Activated CD4-positive, alpha-beta T cell treated with anti-CD3 and anti-CD28 coated beads, Interleukin-2, amount 50 U/mL, for 4 hours (primary cell): Measurements from ENCODE around the gene IPMK.
"Not testable (repeated sequence)": the region's sequence is repeated elsewhere in the genome, so short reads cannot be mapped to it uniquely, and the experiment has no call there.

ENCODE experiments used
- DNase-seq, 2 experiments: peaks; one replicate each; pipeline ENCODE4 v3.0.0-alpha.2; 2020

IPMK gene

GRCh38 chr10:58266826-58267712 is 625 bp downstream of the IPMK start:
- DNase-seq: peak in 1 of 2 experiments; percentile 14

- no peak for DNase-seq
Observed at GRCh38 chr10:58266003-58266825, 1.5 kb downstream of the IPMK start.

GRCh38 chr10:58265249-58265648 is 2.4 kb downstream of the IPMK start:
- no peak for DNase-seq

GRCh38 chr10:58264780-58265179 is 2.9 kb downstream of the IPMK start:
- no peak for DNase-seq

GRCh38 chr10:58262766-58263165 is 4.9 kb downstream of the IPMK start:
- DNase-seq: no peak

GRCh38 chr10:58260334-58260733 is 7.4 kb downstream of the IPMK start:
- no peak for DNase-seq

GRCh38 chr10:58258977-58259692 is 8.6 kb downstream of the IPMK start:
- DNase-seq: no peak

GRCh38 chr10:58256013-58256780 is 11.5 kb downstream of the IPMK start:
- not testable (repeated sequence) for DNase-seq

- no peak for DNase-seq
Observed at GRCh38 chr10:58254644-58255043, 13.1 kb downstream of the IPMK start.

- no peak for DNase-seq
Observed at GRCh38 chr10:58253184-58253583, 14.5 kb downstream of the IPMK start.

- DNase-seq: not testable (repeated sequence)
Observed at GRCh38 chr10:58244666-58245065, 23.0 kb downstream of the IPMK start.

GRCh38 chr10:58244242-58244641 is 23.5 kb downstream of the IPMK start:
- not testable (repeated sequence) for DNase-seq

GRCh38 chr10:58243801-58244200 is 23.9 kb downstream of the IPMK start:
- not testable (repeated sequence) for DNase-seq

- no peak for DNase-seq
Observed at GRCh38 chr10:58243269-58243668, 24.4 kb downstream of the IPMK start.

- DNase-seq: no peak
Observed at GRCh38 chr10:58241346-58241745, 26.3 kb downstream of the IPMK start.

GRCh38 chr10:58240531-58240930 is 27.2 kb downstream of the IPMK start:
- no peak for DNase-seq

- no peak for DNase-seq
Observed at GRCh38 chr10:58239561-58240169, 28.0 kb downstream of the IPMK start.

GRCh38 chr10:58237014-58237834 is 30.5 kb downstream of the IPMK start:
- DNase-seq: no peak

GRCh38 chr10:58229856-58230255 is 37.8 kb downstream of the IPMK start:
- DNase-seq: not testable (repeated sequence)

GRCh38 chr10:58225654-58226053 is 42.0 kb downstream of the IPMK start:
- DNase-seq: no peak
